ENCODE measurements around the gene ADPRHL1. TPM values are rescaled to one million over a fixed set of nuclear protein-coding genes. Genes with fewer than 3 reads are reported as not detected.

ADPRHL1 gene
- total RNA-seq, 1 donor from 2014 or later = 20.7 TPM

DNA sequence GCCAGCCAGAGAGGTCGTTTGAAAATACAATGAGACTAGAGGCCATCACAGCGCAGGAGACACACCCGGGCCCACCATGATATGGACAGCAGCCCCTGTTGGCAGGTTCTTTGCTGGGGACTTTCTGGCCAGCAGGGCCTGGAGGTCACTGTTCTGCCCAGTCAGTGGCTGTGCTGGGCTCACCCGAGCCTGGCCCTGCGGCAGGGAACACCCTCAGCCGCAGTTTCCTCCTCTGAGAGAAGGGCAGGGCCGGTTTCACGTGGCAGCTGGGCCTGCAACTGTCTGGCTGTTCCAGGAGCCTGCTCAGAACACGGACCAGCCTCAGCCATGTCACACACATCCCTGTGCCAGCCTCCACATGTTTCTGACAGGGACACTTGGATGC, 39.4 kb downstream of the ADPRHL1 start:
- peaks cover 5% of the 10 kb centered on the region for H3K9me3 Mint-ChIP-seq (ENCODE audit: unreplicated experiment)

DNA sequence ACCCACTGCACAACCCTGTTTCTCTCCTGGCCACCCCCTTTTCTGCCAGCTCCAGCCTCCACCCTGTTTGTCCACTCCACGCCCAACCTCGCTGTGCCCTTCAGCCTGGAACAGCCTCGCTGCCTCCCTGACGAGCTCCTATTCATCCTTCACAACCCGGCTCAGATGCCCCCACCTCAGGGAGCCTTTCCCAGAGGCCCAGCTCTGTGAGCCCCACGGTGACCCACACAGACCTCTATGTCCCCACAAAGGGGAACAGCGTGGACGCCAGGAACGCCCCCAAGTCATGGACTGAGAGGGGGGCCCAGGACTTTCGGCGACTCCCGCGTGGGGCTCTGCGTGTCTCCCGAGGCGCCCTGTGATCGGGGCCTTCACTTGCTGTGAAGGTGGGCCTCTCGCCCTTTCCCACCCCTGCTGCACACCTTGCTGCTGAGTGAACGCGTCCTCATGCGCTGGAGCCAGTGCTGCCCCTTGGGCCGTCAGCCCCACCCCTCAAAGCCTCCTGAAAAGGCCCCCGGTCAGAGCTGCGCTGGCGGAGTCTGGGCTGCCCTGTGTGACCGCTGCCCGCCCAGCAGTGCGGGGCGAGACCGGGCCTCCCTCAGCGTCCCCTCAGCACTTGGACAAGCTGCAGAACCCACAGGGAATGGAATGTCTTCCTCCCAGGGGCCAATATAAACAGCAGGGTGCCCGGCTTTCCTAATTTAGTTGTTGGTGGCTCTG, 40.0 kb downstream of the ADPRHL1 start:
- Mint-ChIP-seq H3K4me1 (ENCODE audit: low read depth, unreplicated experiment) (peaks cover 17% of the 10 kb centered on the region), H3K27ac (ENCODE audit: unreplicated experiment) (no peak overlapping the region), H3K36me3 (ENCODE audit: unreplicated experiment) (no peaks in the 10 kb centered on the region), H3K9me3 (ENCODE audit: unreplicated experiment) (peaks cover 5% of the 10 kb centered on the region), H3K27me3 (ENCODE audit: unreplicated experiment) (peaks cover 4% of the 10 kb centered on the region), H3K4me3 (ENCODE audit: unreplicated experiment) (no peak overlapping the region)
- TF ChIP-seq, protein P1, sequence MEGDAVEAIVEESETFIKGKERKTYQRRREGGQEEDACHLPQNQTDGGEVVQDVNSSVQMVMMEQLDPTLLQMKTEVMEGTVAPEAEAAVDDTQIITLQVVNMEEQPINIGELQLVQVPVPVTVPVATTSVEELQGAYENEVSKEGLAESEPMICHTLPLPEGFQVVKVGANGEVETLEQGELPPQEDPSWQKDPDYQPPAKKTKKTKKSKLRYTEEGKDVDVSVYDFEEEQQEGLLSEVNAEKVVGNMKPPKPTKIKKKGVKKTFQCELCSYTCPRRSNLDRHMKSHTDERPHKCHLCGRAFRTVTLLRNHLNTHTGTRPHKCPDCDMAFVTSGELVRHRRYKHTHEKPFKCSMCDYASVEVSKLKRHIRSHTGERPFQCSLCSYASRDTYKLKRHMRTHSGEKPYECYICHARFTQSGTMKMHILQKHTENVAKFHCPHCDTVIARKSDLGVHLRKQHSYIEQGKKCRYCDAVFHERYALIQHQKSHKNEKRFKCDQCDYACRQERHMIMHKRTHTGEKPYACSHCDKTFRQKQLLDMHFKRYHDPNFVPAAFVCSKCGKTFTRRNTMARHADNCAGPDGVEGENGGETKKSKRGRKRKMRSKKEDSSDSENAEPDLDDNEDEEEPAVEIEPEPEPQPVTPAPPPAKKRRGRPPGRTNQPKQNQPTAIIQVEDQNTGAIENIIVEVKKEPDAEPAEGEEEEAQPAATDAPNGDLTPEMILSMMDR (IDR thresholded peaks at IDR 0.05; ENCODE audit: partially characterized antibody, unreplicated experiment) = no peak
- no peak for DNase-seq

More for the DNA sequence above, 39.4 kb downstream of the ADPRHL1 start:
- H3K4me3 Mint-ChIP-seq (ENCODE audit: unreplicated experiment) = no peak overlapping the region
- no peak overlapping the region for H3K27ac Mint-ChIP-seq (ENCODE audit: unreplicated experiment)
- H3K36me3 Mint-ChIP-seq (ENCODE audit: unreplicated experiment) = no peaks in the 10 kb centered on the region
- peaks cover 2% of the 10 kb centered on the region for H3K27me3 Mint-ChIP-seq (ENCODE audit: unreplicated experiment)
- peaks cover 17% of the 10 kb centered on the region for H3K4me1 Mint-ChIP-seq (ENCODE audit: low read depth, unreplicated experiment)
- no peak for DNase-seq
- TF ChIP-seq, protein P1 (IDR thresholded peaks at IDR 0.05; ENCODE audit: partially characterized antibody, unreplicated experiment) = no peak

DNA sequence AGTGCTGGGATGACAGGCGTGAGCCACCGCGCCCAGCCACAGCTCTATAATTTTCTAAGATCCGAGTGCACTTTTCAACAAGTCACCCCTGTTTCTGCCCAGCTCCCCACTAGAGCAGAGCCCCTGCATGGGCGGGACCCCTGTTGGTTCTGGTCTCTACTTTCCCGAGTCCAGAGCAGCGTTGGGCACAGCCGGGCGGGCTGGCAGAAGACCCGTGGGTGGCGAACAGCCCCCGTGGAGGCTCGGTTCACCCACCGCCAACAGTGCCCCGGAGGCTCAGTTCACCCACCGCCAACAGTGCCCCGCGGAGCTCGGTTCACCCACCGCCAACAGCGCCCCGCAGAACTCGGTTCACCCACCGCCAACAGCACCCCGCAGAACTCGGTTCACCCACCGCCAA, 40.8 kb downstream of the ADPRHL1 start:
- no peak overlapping the region for H3K4me3 Mint-ChIP-seq (ENCODE audit: unreplicated experiment)
- H3K9me3 Mint-ChIP-seq (ENCODE audit: unreplicated experiment) = peaks cover 5% of the 10 kb centered on the region
- peaks cover 5% of the 10 kb centered on the region for H3K27me3 Mint-ChIP-seq (ENCODE audit: unreplicated experiment)
- TF ChIP-seq, protein P1 (IDR thresholded peaks at IDR 0.05; ENCODE audit: partially characterized antibody, unreplicated experiment) = no peak
- no peak for DNase-seq
- H3K36me3 Mint-ChIP-seq (ENCODE audit: unreplicated experiment) = no peaks in the 10 kb centered on the region
- peaks cover 12% of the 10 kb centered on the region for H3K4me1 Mint-ChIP-seq (ENCODE audit: low read depth, unreplicated experiment)
- H3K27ac Mint-ChIP-seq (ENCODE audit: unreplicated experiment) = no peak overlapping the region

DNA sequence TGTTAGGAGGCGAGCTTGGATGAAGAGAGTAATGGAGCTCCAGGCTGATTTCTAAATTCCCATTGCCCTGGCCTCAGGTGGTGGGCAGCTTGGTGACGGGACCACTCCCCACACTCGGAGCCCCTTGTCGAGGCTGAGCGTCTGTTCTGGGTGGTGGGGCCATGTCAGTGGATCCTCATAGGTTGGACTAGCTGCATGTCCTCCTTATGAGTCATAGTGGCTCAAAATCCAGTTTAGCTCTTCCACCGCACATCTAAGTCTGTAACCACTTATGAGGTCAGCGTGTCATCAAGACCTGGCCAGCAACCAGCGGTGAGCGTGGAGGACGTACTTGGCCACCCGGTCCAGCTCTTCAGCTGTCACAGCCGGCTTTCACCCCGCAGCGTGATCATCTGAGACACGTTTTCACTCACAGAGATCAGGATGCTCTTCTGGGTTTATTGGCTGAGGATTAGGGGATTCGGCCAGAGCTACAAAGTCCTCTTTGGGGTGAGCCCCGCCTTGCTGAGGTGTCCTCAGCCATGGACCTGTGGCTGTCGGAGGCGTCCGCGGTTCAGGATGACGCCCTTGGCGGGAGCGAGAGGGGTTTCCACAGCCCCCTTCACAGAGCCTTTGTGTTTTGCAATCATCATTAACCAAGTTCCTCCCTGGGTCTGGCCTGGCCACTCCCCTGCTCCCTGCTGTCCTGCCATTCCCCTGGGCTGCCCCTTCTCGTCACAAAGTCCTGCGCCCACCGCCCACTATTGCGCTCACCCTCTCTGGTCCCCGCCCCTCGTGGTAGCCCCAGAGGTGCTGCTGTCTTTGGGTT, 41.9 kb downstream of the ADPRHL1 start:
- H3K9me3 Mint-ChIP-seq (ENCODE audit: unreplicated experiment) = peaks cover 5% of the 10 kb centered on the region
- H3K27ac Mint-ChIP-seq (ENCODE audit: unreplicated experiment) = no peak overlapping the region
- no peak overlapping the region for H3K4me3 Mint-ChIP-seq (ENCODE audit: unreplicated experiment)
- DNase-seq = no peak
- H3K27me3 Mint-ChIP-seq (ENCODE audit: unreplicated experiment) = peaks cover 5% of the 10 kb centered on the region
- H3K4me1 Mint-ChIP-seq (ENCODE audit: low read depth, unreplicated experiment) = peaks cover 5% of the 10 kb centered on the region
- no peaks in the 10 kb centered on the region for H3K36me3 Mint-ChIP-seq (ENCODE audit: unreplicated experiment)
- TF ChIP-seq, protein P1 (IDR thresholded peaks at IDR 0.05; ENCODE audit: partially characterized antibody, unreplicated experiment) = no peak
